Measurements from ENCODE around the gene OBSL1. TPM values are rescaled to one million over a fixed set of nuclear protein-coding genes. Genes with fewer than 3 reads are reported as not detected.
A peak's percentile ranks its signal among the peaks of the same experiment; 100 is the strongest.

The OBSL1 gene
- total RNA-seq, 2 donors from 2014 or later: 11.0 to 11.9 TPM

DNA sequence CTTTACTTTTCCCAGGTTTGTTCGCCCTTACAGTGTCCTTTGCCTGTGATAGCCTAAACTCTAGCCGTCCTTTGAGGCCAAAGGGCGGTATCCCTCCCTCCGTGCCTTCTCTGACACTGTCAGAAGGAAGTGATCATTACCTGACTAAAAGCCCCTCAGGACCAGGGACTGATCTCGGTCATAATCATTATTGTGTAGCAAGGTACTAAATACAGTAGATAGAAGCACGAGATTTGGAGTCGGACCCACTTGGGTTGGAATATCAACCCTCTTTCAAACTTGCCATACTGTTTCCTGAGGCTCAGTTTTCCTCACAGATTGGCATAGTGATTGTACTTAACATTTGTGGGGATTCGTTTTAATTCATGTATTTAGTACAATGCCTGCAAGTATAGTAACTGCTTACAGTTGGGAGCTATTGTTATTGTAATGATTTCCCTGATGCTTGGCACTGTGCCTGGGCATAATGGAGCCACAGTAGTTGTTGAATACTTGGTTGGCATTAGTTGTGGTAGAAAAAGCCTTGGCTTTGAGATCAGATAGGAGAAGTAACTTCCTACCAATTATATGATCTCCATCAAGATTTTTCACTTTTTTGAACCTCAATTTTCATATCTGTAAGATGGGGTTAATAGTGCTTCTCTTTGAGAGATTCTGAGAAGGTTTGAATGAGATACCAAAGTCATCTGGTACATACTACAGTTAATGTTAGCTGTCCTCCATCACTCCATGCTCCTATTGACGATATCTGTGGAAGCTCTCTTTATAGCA lies 27.2 kb upstream of the OBSL1 start:
- DNase-seq: peak in 1 of 2 donors; percentile 26

DNA sequence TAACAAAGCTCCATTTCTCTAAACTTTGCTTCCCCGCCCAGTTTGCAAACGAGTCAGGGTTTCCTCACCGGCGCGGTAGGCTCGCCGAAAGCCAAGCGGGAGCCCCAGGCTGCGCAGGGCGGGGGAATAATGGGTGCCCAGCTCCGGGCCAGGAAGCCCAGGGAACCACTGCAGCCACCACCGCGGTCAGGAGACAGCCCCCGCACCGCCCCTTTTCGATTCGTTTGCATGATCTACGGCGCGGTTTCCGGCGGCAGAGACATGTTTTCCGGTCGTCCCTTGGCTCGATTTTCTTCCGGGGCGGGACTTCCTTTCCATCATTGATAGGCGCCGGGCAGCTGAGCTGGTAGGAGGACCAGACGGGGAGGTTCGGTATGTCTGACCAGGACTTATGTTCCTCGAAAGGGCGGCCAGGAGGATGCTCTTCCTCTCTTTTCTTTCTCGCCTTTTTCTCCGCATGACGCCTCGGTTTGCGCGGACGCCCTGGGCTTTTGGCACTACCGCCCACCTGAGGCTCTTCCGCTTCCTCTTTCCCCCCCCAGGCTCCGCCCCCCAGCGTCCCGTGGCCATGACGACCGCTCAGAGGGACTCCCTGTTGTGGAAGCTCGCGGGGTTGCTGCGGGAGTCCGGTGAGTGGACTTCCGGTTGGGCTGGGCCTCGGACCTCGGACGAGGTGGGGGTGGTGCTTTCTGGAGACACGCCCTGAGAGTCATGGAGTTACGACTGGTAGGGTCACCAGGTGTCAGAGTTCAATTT lies 26.4 kb upstream of the OBSL1 start, which contains the start of gene STK11IP:
STK11IP (plus strand) TSS at position 306 of the 756 bp plus-strand sequence; CDS start at position 569, 263 bp downstream.
- ATAC-seq (peak; percentile 96), DNase-seq (peak; percentile 98 to 99)
- intact Hi-C loops (cut with DNase I, micrococcal nuclease): no loop called here

More for the DNA sequence above, 27.2 kb upstream of the OBSL1 start:
- ATAC-seq: no peak
- intact Hi-C loops (cut with DNase I, micrococcal nuclease): no loop called here

GRCh38 chr2:219596954-219597551 lies 25.7 kb upstream of the OBSL1 start:
- intact Hi-C loops (cut with DNase I, micrococcal nuclease): no loop called here
- DNase-seq: no peak

GRCh38 chr2:219595256-219595655 lies 23.9 kb upstream of the OBSL1 start:
- DNase-seq (no peak), ATAC-seq (no peak)
- intact Hi-C loops (cut with DNase I, micrococcal nuclease): no loop called here

More at GRCh38 chr2:219596954-219597551, 25.7 kb upstream of the OBSL1 start:
- peak; percentile 14 for ATAC-seq

DNA sequence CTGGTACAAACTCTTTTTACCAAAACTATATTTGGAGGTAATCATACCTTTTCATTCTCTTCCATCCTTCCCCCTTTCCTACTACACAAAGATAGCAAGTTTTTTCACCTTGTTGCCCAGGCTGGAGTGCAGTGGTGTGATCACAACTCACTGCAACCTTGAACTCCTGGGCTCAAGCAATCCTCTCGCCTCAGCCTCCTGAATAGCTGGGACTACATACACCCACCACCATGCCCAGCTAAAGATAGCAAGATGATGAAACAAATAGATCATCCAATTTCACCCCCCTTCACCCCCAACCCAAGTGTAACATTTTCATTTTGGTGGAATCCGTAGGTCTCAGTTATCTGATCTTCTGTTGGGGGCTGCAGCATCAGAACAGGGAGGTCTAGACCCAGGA lies 21.8 kb upstream of the OBSL1 start:
- intact Hi-C loops (cut with DNase I, micrococcal nuclease): no loop called here
- no peak for DNase-seq

DNA sequence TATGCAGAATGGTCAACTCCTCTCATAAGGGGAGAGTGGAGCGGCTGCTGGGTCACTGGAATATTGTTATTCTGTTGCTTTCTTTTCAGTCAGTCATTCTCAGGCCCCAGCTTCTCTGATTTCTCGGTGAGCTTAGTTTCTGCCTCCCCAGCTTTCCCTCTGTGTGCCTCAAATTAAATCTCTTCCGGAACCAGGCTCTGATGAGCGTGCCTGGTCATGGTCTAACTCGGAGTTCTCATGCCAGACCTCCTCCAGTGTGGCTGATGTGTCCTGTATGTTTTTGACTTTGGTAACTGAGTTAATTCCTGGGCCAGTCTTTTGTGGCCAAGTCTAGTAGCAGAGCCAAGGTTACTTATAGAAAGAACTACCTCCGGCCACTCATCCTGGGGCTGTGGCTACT lies 21.4 kb upstream of the OBSL1 start:
- intact Hi-C loops (cut with DNase I, micrococcal nuclease): no loop called here
- ATAC-seq (no peak), DNase-seq (no peak)

More for the DNA sequence above, 21.8 kb upstream of the OBSL1 start:
- ATAC-seq: no peak

- intact Hi-C loops (cut with DNase I, micrococcal nuclease): no loop called here
- DNase-seq (no peak), ATAC-seq (no peak)
These were observed 19.8 kb upstream of the OBSL1 start for GRCh38 chr2:219591091-219591490.

DNA sequence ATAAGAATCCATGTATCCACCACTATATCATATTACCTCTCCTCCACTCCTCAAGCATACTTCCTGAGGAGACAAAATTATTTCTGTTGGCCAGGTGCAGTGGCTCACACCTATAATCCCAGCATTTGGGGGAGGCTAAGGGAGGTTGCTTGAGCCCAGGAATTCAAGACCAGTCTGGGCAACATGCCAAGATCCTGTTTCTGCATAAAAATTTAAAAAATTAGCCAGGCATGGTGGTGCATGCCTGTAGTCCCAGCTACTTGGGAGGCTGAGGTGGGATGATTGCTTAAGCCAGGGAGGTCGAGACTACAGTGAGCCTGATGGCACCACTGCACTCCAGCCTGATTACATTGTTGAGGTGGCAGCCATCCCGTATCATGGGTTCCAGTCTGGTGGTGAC lies 10.0 kb upstream of the OBSL1 start:
- DNase-seq (no peak), ATAC-seq (no peak)
- intact Hi-C loops (cut with DNase I, micrococcal nuclease): no loop called here

- intact Hi-C loops (cut with DNase I, micrococcal nuclease): no loop called here
- no peak for ATAC-seq
- DNase-seq: no peak
These were observed 7.7 kb upstream of the OBSL1 start for GRCh38 chr2:219578811-219579613.

- DNase-seq (no peak), ATAC-seq (peak; percentile 22)
- intact Hi-C loops (cut with DNase I, micrococcal nuclease): no loop called here
These were observed 5.4 kb upstream of the OBSL1 start for GRCh38 chr2:219576505-219577388.

- ATAC-seq (no peak), DNase-seq (no peak)
- intact Hi-C loops (cut with DNase I, micrococcal nuclease): no loop called here
These were observed 4.5 kb upstream of the OBSL1 start for GRCh38 chr2:219575566-219576504.

DNA sequence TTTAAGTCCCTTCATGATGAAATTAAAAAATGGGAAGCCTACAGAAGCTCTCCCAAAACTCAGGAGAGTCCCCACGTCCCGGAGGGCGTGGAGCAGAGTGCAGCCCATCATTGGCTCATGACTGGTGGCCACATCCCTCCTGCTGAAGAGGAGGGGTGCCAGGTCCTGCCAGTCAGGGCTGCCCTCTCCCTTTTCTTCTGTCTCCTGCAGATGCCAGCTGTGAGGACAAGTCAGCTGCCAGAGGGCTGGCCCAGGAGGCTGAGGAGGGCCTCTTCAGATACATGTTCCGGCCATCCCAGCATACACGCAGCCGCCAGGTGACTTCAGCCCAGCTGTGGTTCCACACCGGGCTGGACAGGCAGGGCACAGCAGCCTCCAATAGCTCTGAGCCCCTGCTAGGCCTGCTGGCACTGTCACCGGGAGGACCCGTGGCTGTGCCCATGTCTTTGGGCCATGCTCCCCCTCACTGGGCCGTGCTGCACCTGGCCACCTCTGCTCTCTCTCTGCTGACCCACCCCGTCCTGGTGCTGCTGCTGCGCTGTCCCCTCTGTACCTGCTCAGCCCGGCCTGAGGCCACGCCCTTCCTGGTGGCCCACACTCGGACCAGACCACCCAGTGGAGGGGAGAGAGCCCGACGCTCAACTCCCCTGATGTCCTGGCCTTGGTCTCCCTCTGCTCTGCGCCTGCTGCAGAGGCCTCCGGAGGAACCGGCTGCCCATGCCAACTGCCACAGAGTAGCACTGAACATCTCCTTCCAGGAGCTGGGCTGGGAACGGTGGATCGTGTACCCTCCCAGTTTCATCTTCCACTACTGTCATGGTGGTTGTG lies 3.4 kb upstream of the OBSL1 start:
- intact Hi-C loops (cut with DNase I, micrococcal nuclease): no loop called here
- DNase-seq (no peak), ATAC-seq (no peak)

DNA sequence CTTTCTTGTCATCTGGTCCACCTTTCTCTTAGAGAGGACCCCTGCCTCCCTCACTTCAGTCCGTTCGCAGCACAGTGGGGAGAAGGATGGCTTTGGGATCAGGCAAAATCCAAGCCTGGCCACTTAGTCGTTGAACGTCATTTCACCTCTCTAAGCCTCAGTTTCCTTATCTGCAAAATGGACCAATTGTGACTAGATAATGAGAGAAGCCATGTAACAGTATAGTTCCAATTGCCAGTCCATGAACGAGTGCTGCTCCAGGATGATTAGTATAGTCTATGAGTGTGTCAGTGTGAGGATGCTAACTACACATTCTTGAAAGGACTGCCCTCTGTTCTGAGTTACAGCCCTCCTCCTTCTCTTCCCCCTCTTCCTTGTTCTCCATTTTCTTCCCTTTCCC lies 1.8 kb upstream of the OBSL1 start:
- no peak for ATAC-seq
- intact Hi-C loops (cut with DNase I, micrococcal nuclease): no loop called here
- no peak for DNase-seq

- DNase-seq (no peak), ATAC-seq (no peak)
- intact Hi-C loops (cut with DNase I, micrococcal nuclease): no loop called here
These were observed 1.1 kb upstream of the OBSL1 start, which contains the start of gene INHA for GRCh38 chr2:219572237-219573001. INHA (plus strand) TSS chr2:219572310; CDS start chr2:219572375, 65 bp downstream.

- no peak for DNase-seq
- ATAC-seq: no peak
- intact Hi-C loops (cut with DNase I, micrococcal nuclease): no loop called here
These were observed 422 bp downstream of the OBSL1 start for GRCh38 chr2:219570924-219571310.
